Large intestine (tissue), 3 donors: ENCODE data around the gene MASP2. TPM values are rescaled to one million over a fixed set of nuclear protein-coding genes. Genes with fewer than 3 reads are reported as not detected.
"Not testable (repeated sequence)": the region's sequence is repeated elsewhere in the genome, so short reads cannot be mapped to it uniquely, and the experiment has no call there.

Experiments
- DNase-seq, 2 donors: peaks; one replicate each; pipeline versions ENCODE4 v3.0.0 to v3.0.0-alpha.2; 2013
- H3K27ac ChIP-seq: one replicate; pipeline ENCODE4 v1.5.1; 2013; ENCODE audit warnings: low read length
- H3K27me3 ChIP-seq: 2 replicates; pipeline ENCODE4 v1.6.1; 2013; ENCODE audit warnings: low read length; ENCODE audit not compliant: control insufficient read depth, insufficient read depth
- H3K36me3 ChIP-seq: 2 replicates; pipeline ENCODE4 v1.6.1; 2013; ENCODE audit warnings: low read length; ENCODE audit not compliant: control insufficient read depth, insufficient read depth
- H3K4me1 ChIP-seq: one replicate; pipeline ENCODE4 v1.6.1; 2013; ENCODE audit warnings: low read length; ENCODE audit not compliant: control insufficient read depth, insufficient read depth
- H3K4me3 ChIP-seq: one replicate; pipeline ENCODE4 v1.5.1; 2013; ENCODE audit warnings: low read length
- H3K9me3 ChIP-seq: one replicate; pipeline ENCODE4 v1.6.1; 2013; ENCODE audit warnings: mild to moderate bottlenecking, low read depth, low read length, moderate library complexity; ENCODE audit not compliant: control insufficient read depth
- WGBS: methylation state at CpG from one replicate; pipeline ENCODE4 v1.1.5; 2013; ENCODE audit warnings: low lambda C conversion rate; ENCODE audit not compliant: insufficient coverage; 5-methylcytosine and 5-hydroxymethylcytosine counted together
- polyA plus RNA-seq: library from polyadenylated mRNA; unstranded; fragments of 120-200 nt; gene quantifications from one replicate; pipeline ENCODE4 v1.2.1, GENCODE V29; 2013

Gene MASP2
- polyA plus RNA-seq, 1 donor, result 5.8 TPM

GRCh38 chr1:11067716-11068599 is 20.9 kb upstream of the MASP2 start:
- no peak overlapping the region for H3K4me3 ChIP-seq
- WGBS, result 100% methylated on average over 1 of the region's 18 CpGs
- no peak overlapping the region for H3K27ac ChIP-seq
- DNase-seq, result no peak
- no peaks in the 10 kb centered on the region for H3K4me1 ChIP-seq
- no peaks in the 10 kb centered on the region for H3K9me3 ChIP-seq
- H3K36me3 ChIP-seq, result peaks cover 78% of the 10 kb centered on the region
- no peaks in the 10 kb centered on the region for H3K27me3 ChIP-seq

- H3K9me3 ChIP-seq, result no peaks in the 10 kb centered on the region
- peaks cover 2% of the 10 kb centered on the region for H3K4me1 ChIP-seq
- no peak for DNase-seq
- H3K4me3 ChIP-seq, result no peak overlapping the region
- peaks cover 59% of the 10 kb centered on the region for H3K36me3 ChIP-seq
- WGBS, result no CpG with 5 or more reads among the region's 1 CpG
- no peak overlapping the region for H3K27ac ChIP-seq
- no peaks in the 10 kb centered on the region for H3K27me3 ChIP-seq
These were observed 18.8 kb upstream of the MASP2 start for GRCh38 chr1:11065796-11066195.

GRCh38 chr1:11064942-11065341 is 17.9 kb upstream of the MASP2 start:
- H3K36me3 ChIP-seq, result peaks cover 51% of the 10 kb centered on the region
- no peak overlapping the region for H3K4me3 ChIP-seq
- DNase-seq, result no peak
- 80% methylated on average over 1 of the region's 3 CpGs for WGBS
- no peak overlapping the region for H3K27ac ChIP-seq
- H3K9me3 ChIP-seq, result no peaks in the 10 kb centered on the region
- no peaks in the 10 kb centered on the region for H3K27me3 ChIP-seq
- peaks cover 3% of the 10 kb centered on the region for H3K4me1 ChIP-seq

GRCh38 chr1:11063937-11064537 is 17.0 kb upstream of the MASP2 start:
- WGBS, result no CpG with 5 or more reads among the region's 18 CpGs
- peaks cover 42% of the 10 kb centered on the region for H3K36me3 ChIP-seq

GRCh38 chr1:11062965-11063401 is 15.9 kb upstream of the MASP2 start:
- H3K9me3 ChIP-seq, result no peaks in the 10 kb centered on the region
- WGBS, result 100% methylated on average over 1 of the region's 3 CpGs
- no peak for DNase-seq
- no peak overlapping the region for H3K27ac ChIP-seq
- no peaks in the 10 kb centered on the region for H3K27me3 ChIP-seq
- H3K4me1 ChIP-seq, result peaks cover 8% of the 10 kb centered on the region
- H3K4me3 ChIP-seq, result no peak overlapping the region
- peaks cover 32% of the 10 kb centered on the region for H3K36me3 ChIP-seq

More at GRCh38 chr1:11063937-11064537, 17.0 kb upstream of the MASP2 start:
- not testable (repeated sequence) for DNase-seq, H3K9me3 ChIP-seq, H3K4me1 ChIP-seq, H3K4me3 ChIP-seq, H3K27ac ChIP-seq, H3K27me3 ChIP-seq

GRCh38 chr1:11061652-11062365 is 14.8 kb upstream of the MASP2 start:
- H3K9me3 ChIP-seq, result no peaks in the 10 kb centered on the region
- H3K36me3 ChIP-seq, result peaks cover 32% of the 10 kb centered on the region
- no peak overlapping the region for H3K4me3 ChIP-seq
- DNase-seq, result no peak
- no peak overlapping the region for H3K27ac ChIP-seq
- H3K27me3 ChIP-seq, result no peaks in the 10 kb centered on the region
- peaks cover 8% of the 10 kb centered on the region for H3K4me1 ChIP-seq
- no CpG with 5 or more reads among the region's 5 CpGs for WGBS

GRCh38 chr1:11059968-11060830 is 13.2 kb upstream of the MASP2 start, which contains the start of gene SRM:
SRM (minus strand) TSS chr1:11060018; CDS start chr1:11059943, 75 bp downstream.
- peak; percentile 90 to 94 for DNase-seq
- H3K4me3 ChIP-seq, result peak within 1 kb of the TSS; percentile 85
- H3K9me3 ChIP-seq, result no peaks in the 10 kb centered on the region
- H3K4me1 ChIP-seq, result peaks cover 8% of the 10 kb centered on the region
- WGBS, result 0% methylated on average over 1 of the region's 83 CpGs
- no peaks in the 10 kb centered on the region for H3K27me3 ChIP-seq
- H3K36me3 ChIP-seq, result peaks cover 30% of the 10 kb centered on the region
- peak within 1 kb of the TSS; percentile 57 for H3K27ac ChIP-seq

GRCh38 chr1:11059155-11059967 is 12.3 kb upstream of the MASP2 start:
- no peak overlapping the region for H3K27ac ChIP-seq
- H3K9me3 ChIP-seq, result no peaks in the 10 kb centered on the region
- no peak for DNase-seq
- peaks cover 8% of the 10 kb centered on the region for H3K4me1 ChIP-seq
- peaks cover 28% of the 10 kb centered on the region for H3K36me3 ChIP-seq
- H3K27me3 ChIP-seq, result no peaks in the 10 kb centered on the region
- WGBS, result no CpG with 5 or more reads among the region's 72 CpGs
- H3K4me3 ChIP-seq, result peak overlapping the region; percentile 62

GRCh38 chr1:11058595-11059154 is 11.6 kb upstream of the MASP2 start:
- peak in 1 of 2 donors; percentile 22 for DNase-seq
- no peak overlapping the region for H3K27ac ChIP-seq

More at GRCh38 chr1:11058595-11059154, 11.6 kb upstream of the MASP2 start:
- peak overlapping the region; percentile 62 for H3K4me3 ChIP-seq
- H3K9me3 ChIP-seq, result no peaks in the 10 kb centered on the region
- H3K4me1 ChIP-seq, result peaks cover 8% of the 10 kb centered on the region
- no peaks in the 10 kb centered on the region for H3K27me3 ChIP-seq
- no CpG with 5 or more reads among the region's 28 CpGs for WGBS
- H3K36me3 ChIP-seq, result peaks cover 24% of the 10 kb centered on the region
